ENCODE results near the gene PHC2.

Gene PHC2

GRCh38 chr1:33379631-33380354, 51.1 kb downstream of the PHC2 start:
- no peak overlapping the region for H3K9ac ChIP-seq
- no peaks in the 10 kb centered on the region for H3K27me3 ChIP-seq (ENCODE audit: control insufficient read depth, insufficient read depth, low read length)
- no peaks in the 10 kb centered on the region for H3K36me3 ChIP-seq (ENCODE audit: control insufficient read depth, insufficient read depth, low read length)
- no peak overlapping the region for H3K4me2 ChIP-seq (ENCODE audit: low read length)
- H3K4me1 ChIP-seq: peaks cover 5% of the 10 kb centered on the region
- H3K79me2 ChIP-seq: no peaks in the 10 kb centered on the region
- no peak overlapping the region for H3K27ac ChIP-seq
- TF ChIP-seq, protein P1, sequence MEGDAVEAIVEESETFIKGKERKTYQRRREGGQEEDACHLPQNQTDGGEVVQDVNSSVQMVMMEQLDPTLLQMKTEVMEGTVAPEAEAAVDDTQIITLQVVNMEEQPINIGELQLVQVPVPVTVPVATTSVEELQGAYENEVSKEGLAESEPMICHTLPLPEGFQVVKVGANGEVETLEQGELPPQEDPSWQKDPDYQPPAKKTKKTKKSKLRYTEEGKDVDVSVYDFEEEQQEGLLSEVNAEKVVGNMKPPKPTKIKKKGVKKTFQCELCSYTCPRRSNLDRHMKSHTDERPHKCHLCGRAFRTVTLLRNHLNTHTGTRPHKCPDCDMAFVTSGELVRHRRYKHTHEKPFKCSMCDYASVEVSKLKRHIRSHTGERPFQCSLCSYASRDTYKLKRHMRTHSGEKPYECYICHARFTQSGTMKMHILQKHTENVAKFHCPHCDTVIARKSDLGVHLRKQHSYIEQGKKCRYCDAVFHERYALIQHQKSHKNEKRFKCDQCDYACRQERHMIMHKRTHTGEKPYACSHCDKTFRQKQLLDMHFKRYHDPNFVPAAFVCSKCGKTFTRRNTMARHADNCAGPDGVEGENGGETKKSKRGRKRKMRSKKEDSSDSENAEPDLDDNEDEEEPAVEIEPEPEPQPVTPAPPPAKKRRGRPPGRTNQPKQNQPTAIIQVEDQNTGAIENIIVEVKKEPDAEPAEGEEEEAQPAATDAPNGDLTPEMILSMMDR (IDR thresholded peaks at IDR 0.05): no peak
- H3K4me3 ChIP-seq (ENCODE audit: low read depth, low read length): no peak overlapping the region
- H3K9me3 ChIP-seq (ENCODE audit: control insufficient read depth, low read length): no peaks in the 10 kb centered on the region
- no peak overlapping the region for H2AFZ ChIP-seq

DNA sequence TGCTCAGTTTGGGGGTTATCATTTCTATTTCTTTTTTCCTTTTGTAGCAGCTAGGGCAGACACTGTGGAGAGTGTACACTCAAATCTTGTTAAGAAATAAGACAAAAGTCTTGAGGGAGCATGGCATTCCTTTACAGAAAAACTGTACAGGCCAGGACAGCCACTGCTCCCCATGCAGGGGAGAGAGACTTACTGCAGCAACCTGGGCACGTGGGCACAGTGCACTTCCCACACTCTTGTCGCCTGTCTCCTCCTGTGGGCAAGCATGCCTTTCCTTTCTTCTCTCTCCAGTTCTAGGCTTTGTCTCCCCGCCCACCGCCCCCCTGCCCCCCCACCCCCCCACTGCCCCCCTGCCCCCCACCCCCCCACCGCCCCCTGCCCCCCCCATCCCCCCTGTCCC, 51.9 kb downstream of the PHC2 start:
- Histone ChIP-seq H3K79me2 (no peaks in the 10 kb centered on the region), H3K4me1 (peaks cover 5% of the 10 kb centered on the region), H3K27me3 (ENCODE audit: control insufficient read depth, insufficient read depth, low read length) (no peaks in the 10 kb centered on the region), H3K27ac (no peak overlapping the region), H3K9me3 (ENCODE audit: control insufficient read depth, low read length) (no peaks in the 10 kb centered on the region), H3K4me2 (ENCODE audit: low read length) (no peak overlapping the region), H3K36me3 (ENCODE audit: control insufficient read depth, insufficient read depth, low read length) (no peaks in the 10 kb centered on the region), H3K4me3 (ENCODE audit: low read depth, low read length) (no peak overlapping the region), H2AFZ (no peak overlapping the region), H3K9ac (no peak overlapping the region)
- TF ChIP-seq, protein P1 (IDR thresholded peaks at IDR 0.05): no peak

GRCh38 chr1:33378524-33378923, 52.4 kb downstream of the PHC2 start:
- no peak overlapping the region for H3K4me2 ChIP-seq (ENCODE audit: low read length)
- no peaks in the 10 kb centered on the region for H3K9me3 ChIP-seq (ENCODE audit: control insufficient read depth, low read length)
- no peaks in the 10 kb centered on the region for H3K27me3 ChIP-seq (ENCODE audit: control insufficient read depth, insufficient read depth, low read length)
- H3K79me2 ChIP-seq: no peaks in the 10 kb centered on the region
- no peak overlapping the region for H3K9ac ChIP-seq
- no peak overlapping the region for H3K27ac ChIP-seq
- no peak overlapping the region for H2AFZ ChIP-seq
- H3K36me3 ChIP-seq (ENCODE audit: control insufficient read depth, insufficient read depth, low read length): no peaks in the 10 kb centered on the region
- TF ChIP-seq, protein P1 (IDR thresholded peaks at IDR 0.05): no peak
- no peak overlapping the region for H3K4me3 ChIP-seq (ENCODE audit: low read depth, low read length)
- H3K4me1 ChIP-seq: peaks cover 5% of the 10 kb centered on the region

DNA sequence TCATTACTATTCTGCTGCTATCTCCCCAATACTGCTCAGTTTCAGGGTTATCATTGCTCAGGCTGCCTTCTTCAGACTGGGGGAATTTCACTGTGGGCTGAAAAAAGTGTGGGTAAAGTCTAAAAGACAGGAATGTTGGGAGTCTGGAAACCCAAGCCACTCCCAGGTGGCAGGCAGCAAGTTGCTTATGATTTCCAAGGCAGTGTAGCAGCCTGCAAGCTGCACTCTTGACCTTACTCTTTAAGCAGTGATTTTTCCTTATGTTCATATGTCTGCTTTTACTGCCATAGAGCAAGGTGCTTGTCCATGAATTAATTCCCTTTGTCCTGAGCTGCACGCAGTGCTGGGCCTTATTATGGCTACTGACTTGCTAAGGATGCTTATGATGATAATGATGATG, 53.1 kb downstream of the PHC2 start:
- Histone ChIP-seq H3K4me3 (ENCODE audit: low read depth, low read length) (no peak overlapping the region), H3K4me2 (ENCODE audit: low read length) (no peak overlapping the region), H2AFZ (no peak overlapping the region), H3K27me3 (ENCODE audit: control insufficient read depth, insufficient read depth, low read length) (no peaks in the 10 kb centered on the region), H3K27ac (no peak overlapping the region), H3K9me3 (ENCODE audit: control insufficient read depth, low read length) (no peaks in the 10 kb centered on the region), H3K4me1 (peaks cover 5% of the 10 kb centered on the region), H3K79me2 (no peaks in the 10 kb centered on the region), H3K9ac (no peak overlapping the region), H3K36me3 (ENCODE audit: control insufficient read depth, insufficient read depth, low read length) (no peaks in the 10 kb centered on the region)
- TF ChIP-seq, protein P1 (IDR thresholded peaks at IDR 0.05): no peak

DNA sequence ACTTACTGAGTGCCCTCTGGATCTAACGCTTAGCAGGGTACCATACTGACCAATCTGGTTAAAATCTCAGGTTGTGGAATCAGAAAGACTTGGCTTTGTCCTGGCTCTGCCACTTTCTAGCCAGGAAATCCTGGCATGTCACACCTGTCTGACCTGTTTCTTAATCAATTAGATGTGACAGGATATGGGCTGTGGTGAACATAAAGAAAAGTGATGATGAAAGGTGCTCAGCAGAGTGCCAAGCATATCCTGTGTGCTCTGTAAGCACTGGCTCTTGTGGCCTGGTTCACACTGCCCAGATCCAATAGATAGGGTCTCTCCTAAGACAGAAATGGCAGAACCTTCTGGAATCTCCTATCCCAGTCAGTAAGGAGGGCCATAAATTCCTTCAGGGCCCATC, 53.9 kb downstream of the PHC2 start:
- no peaks in the 10 kb centered on the region for H3K36me3 ChIP-seq (ENCODE audit: control insufficient read depth, insufficient read depth, low read length)
- H3K4me2 ChIP-seq (ENCODE audit: low read length): no peak overlapping the region
- H3K27me3 ChIP-seq (ENCODE audit: control insufficient read depth, insufficient read depth, low read length): no peaks in the 10 kb centered on the region
- H2AFZ ChIP-seq: no peak overlapping the region
- H3K27ac ChIP-seq: no peak overlapping the region
- no peak overlapping the region for H3K4me3 ChIP-seq (ENCODE audit: low read depth, low read length)
- no peaks in the 10 kb centered on the region for H3K79me2 ChIP-seq
- no peaks in the 10 kb centered on the region for H3K9me3 ChIP-seq (ENCODE audit: control insufficient read depth, low read length)
- peaks cover 5% of the 10 kb centered on the region for H3K4me1 ChIP-seq
- TF ChIP-seq, protein P1 (IDR thresholded peaks at IDR 0.05): no peak
- no peak overlapping the region for H3K9ac ChIP-seq

Data from parathyroid adenoma (tissue), 2 donors.